Measurements from ENCODE around the gene MSANTD1.

DNA sequence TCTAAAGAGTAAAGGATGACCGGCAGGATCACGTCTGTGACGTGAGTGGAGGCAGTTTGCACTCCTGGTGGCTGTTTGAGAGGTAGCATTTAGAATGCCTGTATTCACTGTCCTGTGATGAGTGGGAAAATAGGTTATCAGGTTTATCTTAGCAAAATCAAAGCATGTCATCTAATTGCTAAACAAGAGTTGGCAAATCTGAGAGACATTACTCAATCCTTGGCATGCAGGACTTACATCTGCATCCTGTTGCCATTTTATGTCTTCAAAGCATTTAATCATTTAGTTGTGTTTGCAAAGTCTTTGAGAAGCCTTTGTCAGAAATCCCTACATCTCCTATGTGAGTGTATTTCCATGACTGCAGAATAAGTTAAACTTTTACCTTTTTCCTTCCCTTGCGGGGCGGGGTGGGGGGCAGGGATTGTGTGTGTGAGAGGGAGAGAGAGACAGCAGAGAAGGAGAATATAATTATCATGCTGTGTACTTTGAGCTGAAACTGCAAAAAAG is 41.4 kb upstream of the MSANTD1 start:
- TF ChIP-seq, protein P1, sequence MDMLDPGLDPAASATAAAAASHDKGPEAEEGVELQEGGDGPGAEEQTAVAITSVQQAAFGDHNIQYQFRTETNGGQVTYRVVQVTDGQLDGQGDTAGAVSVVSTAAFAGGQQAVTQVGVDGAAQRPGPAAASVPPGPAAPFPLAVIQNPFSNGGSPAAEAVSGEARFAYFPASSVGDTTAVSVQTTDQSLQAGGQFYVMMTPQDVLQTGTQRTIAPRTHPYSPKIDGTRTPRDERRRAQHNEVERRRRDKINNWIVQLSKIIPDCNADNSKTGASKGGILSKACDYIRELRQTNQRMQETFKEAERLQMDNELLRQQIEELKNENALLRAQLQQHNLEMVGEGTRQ (IDR thresholded peaks at IDR 0.05; ENCODE audit: borderline replicate concordance, low read depth, low read length) = no peak
- no peak for TF ChIP-seq GABPA (IDR thresholded peaks at IDR 0.05; ENCODE audit: low read depth)
- TF ChIP-seq, protein P2, sequence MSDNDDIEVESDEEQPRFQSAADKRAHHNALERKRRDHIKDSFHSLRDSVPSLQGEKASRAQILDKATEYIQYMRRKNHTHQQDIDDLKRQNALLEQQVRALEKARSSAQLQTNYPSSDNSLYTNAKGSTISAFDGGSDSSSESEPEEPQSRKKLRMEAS (IDR thresholded peaks at IDR 0.05; ENCODE audit: low read depth) = no peak
- TF ChIP-seq, protein P3, sequence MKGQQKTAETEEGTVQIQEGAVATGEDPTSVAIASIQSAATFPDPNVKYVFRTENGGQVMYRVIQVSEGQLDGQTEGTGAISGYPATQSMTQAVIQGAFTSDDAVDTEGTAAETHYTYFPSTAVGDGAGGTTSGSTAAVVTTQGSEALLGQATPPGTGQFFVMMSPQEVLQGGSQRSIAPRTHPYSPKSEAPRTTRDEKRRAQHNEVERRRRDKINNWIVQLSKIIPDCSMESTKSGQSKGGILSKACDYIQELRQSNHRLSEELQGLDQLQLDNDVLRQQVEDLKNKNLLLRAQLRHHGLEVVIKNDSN (IDR thresholded peaks at IDR 0.05; ENCODE audit: borderline replicate concordance, low read depth) = no peak
